HepG2 (cell line): ENCODE data around the gene ACAP2. TPM values are rescaled to one million over a fixed set of nuclear protein-coding genes. Genes with fewer than 3 reads are reported as not detected.

Experiments used
- ATF7-NPFF ChIP-seq: sonication (generic); formaldehyde crosslinking; IDR thresholded peaks from 2 replicates; pipeline ENCODE4 v1.8.1; 2023; ENCODE audit warnings: mild to moderate bottlenecking, low read depth, missing genetic modification reagents, moderate library complexity
- CBX5 ChIP-seq: sonication (generic); formaldehyde crosslinking; IDR thresholded peaks from 2 replicates; pipeline ENCODE4 v1.4.0; 2020; ENCODE audit warnings: missing genetic modification reagents, borderline replicate concordance
- CHD2 ChIP-seq: IDR thresholded peaks from 2 replicates; pipeline ENCODE4 v1.6.1; 2011; ENCODE audit warnings: low read depth, low read length, improper control_type of control experiment
- EED ChIP-seq: sonication (generic); formaldehyde crosslinking; IDR thresholded peaks from 2 replicates; pipeline ENCODE4 v1.5.0; 2020; ENCODE audit warnings: mild to moderate bottlenecking, missing genetic modification reagents
- FOXJ3 ChIP-seq: sonication (generic); formaldehyde crosslinking; IDR thresholded peaks from 2 replicates; pipeline ENCODE4 v1.4.0; 2020; ENCODE audit warnings: missing genetic modification reagents, mild to moderate bottlenecking, borderline replicate concordance
- FOXK2 ChIP-seq: fragments of 450-650 bp; IDR thresholded peaks from 2 replicates; pipeline ENCODE4 v1.6.1; 2016
- HOXA7 ChIP-seq: sonication (generic); formaldehyde crosslinking; IDR thresholded peaks from 2 replicates; pipeline ENCODE4 v1.8.1; 2022; ENCODE audit warnings: mild to moderate bottlenecking, missing genetic modification reagents, moderate library complexity
- KDM4B ChIP-seq: sonication (generic); formaldehyde crosslinking; IDR thresholded peaks from 2 replicates; pipeline ENCODE4 v1.4.0; 2020; ENCODE audit warnings: missing genetic modification reagents
- MXD3 ChIP-seq: IDR thresholded peaks from 2 replicates; pipeline ENCODE4 v1.6.1; 2016; ENCODE audit warnings: mild to moderate bottlenecking, missing biosample characterization, missing genetic modification reagents
- NCOA1 ChIP-seq: sonication (generic); formaldehyde crosslinking; IDR thresholded peaks from 2 replicates; pipeline ENCODE4 v1.9.0; 2021; ENCODE audit warnings: missing genetic modification reagents
- NFIC ChIP-seq: IDR thresholded peaks from 2 replicates; pipeline ENCODE4 v1.6.1; 2012; ENCODE audit warnings: mild to moderate bottlenecking, low read length, inconsistent platforms
- PRDM10 ChIP-seq: sonication (generic); formaldehyde crosslinking; IDR thresholded peaks from 2 replicates; pipeline ENCODE4 v1.4.0; 2020; ENCODE audit warnings: low read depth, missing genetic modification reagents
- PRDM15 ChIP-seq: sonication (generic); formaldehyde crosslinking; IDR thresholded peaks from 2 replicates; pipeline ENCODE4 v1.4.0; 2020; ENCODE audit warnings: missing genetic modification reagents
- PRMT3 ChIP-seq: sonication (generic); formaldehyde crosslinking; IDR thresholded peaks from 2 replicates; pipeline ENCODE4 v1.8.1; 2022; ENCODE audit warnings: low read depth, mild to moderate bottlenecking, moderate library complexity, missing genetic modification reagents, borderline replicate concordance
- RFX5 ChIP-seq: IDR thresholded peaks from 2 replicates; pipeline ENCODE4 v1.6.1; 2011; ENCODE audit warnings: low read depth, low read length, improper control_type of control experiment
- SMC3 ChIP-seq: IDR thresholded peaks from 2 replicates; pipeline ENCODE4 v1.6.1; 2011; ENCODE audit warnings: low read length, improper control_type of control experiment
- TP53 ChIP-seq: sonication (generic); formaldehyde crosslinking; conservative IDR thresholded peaks from 2 replicates; pipeline ENCODE4 v1.4.0; 2020; ENCODE audit warnings: missing genetic modification reagents
- ZFP37 ChIP-seq: sonication (generic); formaldehyde crosslinking; IDR thresholded peaks from 2 replicates; pipeline ENCODE4 v1.4.0; 2020; ENCODE audit warnings: missing genetic modification reagents, borderline replicate concordance
- ZHX1 ChIP-seq: sonication (generic); formaldehyde crosslinking; IDR thresholded peaks from 2 replicates; pipeline ENCODE4 v1.8.1; 2022; ENCODE audit warnings: low read depth, mild to moderate bottlenecking, missing genetic modification reagents
- ZNF878 ChIP-seq: sonication (generic); formaldehyde crosslinking; IDR thresholded peaks from 2 replicates; pipeline ENCODE4 v1.8.1; 2023; ENCODE audit warnings: mild to moderate bottlenecking, missing genetic modification reagents, moderate library complexity
- polyA plus RNA-seq, 8 experiments: library from polyadenylated mRNA; depleted of rRNA in 3 of 8; stranded (reverse) in 7 of 8; unstranded in 1 of 8; fragments of >200 nt; fragmentation: Illumina TruSeq in 4 of 8; extraction: Trizol in 4 of 8; gene quantifications; 2 replicates each; pipeline versions ENCODE4 v1.2.1 to v1.2.3, GENCODE V29; 2011 to 2016; ENCODE audit warnings: low read depth in 4 of 8, missing spikeins in 1 of 8, mixed read lengths in 1 of 8; ENCODE audit not compliant: insufficient read depth in 1 of 8
- total RNA-seq, 5 experiments: library from RNA; depleted of rRNA; stranded (reverse); fragments of >200 nt; fragmentation: Illumina TruSeq; extraction: Trizol; gene quantifications; 2 replicates each; pipeline ENCODE4 v1.2.3, GENCODE V29; 2016; ENCODE audit warnings: low read depth in 1 of 5

The ACAP2 gene
- total and polyA plus RNA-seq, 2 of the 13 experiments (the other 11 are each of a cell fraction or from before 2014, with no cell fraction given): 7.3 to 23.9 TPM

- no peak for TF ChIP-seq SMC3
- peak; percentile 36; the same call in 1 of the 2 replicates for TF ChIP-seq FOXJ3 (CRISPR knock-in tag)
- no peak for TF ChIP-seq PRDM10 (CRISPR knock-in tag)
- no peak for TF ChIP-seq ZNF878 (CRISPR knock-in tag)
- TF ChIP-seq NFIC: no peak
- TF ChIP-seq RFX5: no peak
- no peak for TF ChIP-seq HOXA7 (CRISPR knock-in tag)
- peak; percentile 27; the same call in 1 of the 2 replicates for TF ChIP-seq ZHX1 (CRISPR knock-in tag)
- TF ChIP-seq NCOA1: no peak
- TF ChIP-seq KDM4B: no peak
- TF ChIP-seq FOXK2: no peak
- TF ChIP-seq PRDM15 (CRISPR knock-in tag): no peak
- no peak for TF ChIP-seq ZFP37
- TF ChIP-seq CHD2: no peak
- TF ChIP-seq CBX5: no peak
- TF ChIP-seq TP53: no peak
- peak; percentile 95; the same call in 1 of the 2 replicates for TF ChIP-seq ATF7-NPFF (CRISPR knock-in tag)
- peak; percentile 90 for TF ChIP-seq EED (CRISPR knock-in tag)
- TF ChIP-seq MXD3 (CRISPR knock-in tag): peak; percentile 78
- no peak for TF ChIP-seq PRMT3 (CRISPR knock-in tag)
Measured at GRCh38 chr3:195270079-195270816, 172.6 kb downstream of the ACAP2 start (continued).
